Spleen (tissue), 7 donors: ENCODE measurements around the gene DCHS2.

ENCODE experiments used
- CTCF ChIP-seq, 11 experiments: fragments of 200-600 bp in 7 of 11; fragments of 450-650 bp in 4 of 11; sonication (generic) in 4 of 11; IDR thresholded peaks in 8 of 11; conservative IDR thresholded peaks in 3 of 11; 1 replicate in 7 of 11; 2 replicates in 4 of 11; pipeline versions ENCODE4 v1.4.0 to v1.8.0; 2016 to 2021; ENCODE audit warnings: antibody characterized with exemption in 11 of 11, inconsistent platforms in 4 of 11, mild to moderate bottlenecking in 1 of 11
- POLR2A ChIP-seq, 3 donors: fragments of 450-650 bp; IDR thresholded peaks; one replicate each; pipeline ENCODE4 v1.5.1; 2017; ENCODE audit warnings: antibody characterized with exemption in 3 of 3, mild to moderate bottlenecking in 1 of 3
- POLR2AphosphoS5 ChIP-seq, 3 donors: sonication (generic); formaldehyde crosslinking; IDR thresholded peaks; one replicate each; pipeline ENCODE4 v1.5.1; 2017; ENCODE audit warnings: antibody characterized with exemption in 3 of 3
- donor health status: DM: no; HTN: no; CAD: no; lungs with moderate emphysema.
- donor health status: DM: no; HTN: no; CAD: no.
- donor health status: DM: no; HTN: no; CAD: no.

- TF ChIP-seq POLR2A (IDR thresholded peaks at IDR 0.05) (no peak), CTCF (IDR thresholded peaks at IDR 0.05 in 8 of 11, conservative IDR thresholded peaks at IDR 0.05 in 3 of 11) (no peak), POLR2AphosphoS5 (IDR thresholded peaks at IDR 0.05) (no peak)
Measured at GRCh38 chr4:154466336-154466735, 25.3 kb downstream of the DCHS2 start.
